Activated T-helper 1 cell treated with anti-CD3 and anti-CD28 coated beads, Interleukin-12 subunit alpha, Interleukin-12 subunit beta, Interleukin-2, Interleukin-4 antibody, amounts not matched to agents 30 ng/mL and 10 ng/mL and 1 ng/mL, durations not matched to agents 14 hours and 24 hours and 36 hours (primary cell): Measurements from ENCODE around the gene SIAH1. TPM values are rescaled to one million over a fixed set of nuclear protein-coding genes. Genes with fewer than 3 reads are reported as not detected.
"Not testable (repeated sequence)": the region's sequence is repeated elsewhere in the genome, so short reads cannot be mapped to it uniquely, and the experiment has no call there.

ENCODE experiments used
- DNase-seq: peaks from one replicate; pipeline ENCODE4 v3.0.0; 2021; ENCODE audit warnings: low spot score
- H3K27ac Mint-ChIP-seq: one replicate; pipeline ENCODE4 v1.8.0; 2021; ENCODE audit warnings: mild to moderate bottlenecking, mixed read lengths
- H3K27me3 Mint-ChIP-seq: one replicate; pipeline ENCODE4 v1.8.0; 2022; ENCODE audit warnings: mild to moderate bottlenecking, moderate library complexity, mixed read lengths; ENCODE audit not compliant: insufficient read depth
- H3K36me3 Mint-ChIP-seq: one replicate; pipeline ENCODE4 v1.8.0; 2021; ENCODE audit warnings: low read depth, mixed read lengths
- H3K4me1 Mint-ChIP-seq: one replicate; pipeline ENCODE4 v1.8.0; 2021; ENCODE audit warnings: low read depth, mixed read lengths
- H3K4me3 Mint-ChIP-seq: one replicate; pipeline ENCODE4 v1.8.0; 2021; ENCODE audit warnings: mild to moderate bottlenecking, moderate library complexity, mixed read lengths
- H3K9me3 Mint-ChIP-seq: one replicate; pipeline ENCODE4 v1.8.0; 2021; ENCODE audit warnings: mixed read lengths
- intact Hi-C: fragments of 100-400 bp; cut with micrococcal nuclease; formaldehyde crosslinking; loops from one replicate; pipeline ENCODE4 v1.15.1; 2024
- total RNA-seq: library from RNA; stranded (reverse); gene quantifications from 2 replicates; pipeline ENCODE4 v1.2.3, GENCODE V29; 2022

Gene SIAH1
- total RNA-seq, 1 donor from 2014 or later = 16.8 TPM

- peak overlapping the region; percentile 95 for H3K27ac Mint-ChIP-seq
- DNase-seq = no peak
- intact Hi-C loops = loop anchor here (1.0 to 10.0 kb wide), 7 partner anchors 18 to 1553 kb away; partner anchors contain the start of genes C16orf87, DNAJA2 and LONP2
- H3K36me3 Mint-ChIP-seq = peaks cover 3% of the 10 kb centered on the region
- H3K27me3 Mint-ChIP-seq = no peaks in the 10 kb centered on the region
- H3K9me3 Mint-ChIP-seq = no peaks in the 10 kb centered on the region
- peaks cover 42% of the 10 kb centered on the region for H3K4me1 Mint-ChIP-seq
- peak overlapping the region; percentile 97 for H3K4me3 Mint-ChIP-seq
These were observed 1.2 kb downstream of the SIAH1 start for GRCh38 chr16:48383877-48384519.

- Mint-ChIP-seq H3K4me3 (peak overlapping the region; percentile 97), H3K27ac (peak overlapping the region; percentile 1), H3K27me3 (no peaks in the 10 kb centered on the region), H3K4me1 (peaks cover 47% of the 10 kb centered on the region), H3K36me3 (peaks cover 3% of the 10 kb centered on the region), H3K9me3 (no peaks in the 10 kb centered on the region)
- intact Hi-C loops = loop anchor here (1.0 to 10.0 kb wide), 3 partner anchors 229 to 1408 kb away; partner anchors contain the start of gene DNAJA2
- DNase-seq = no peak
These were observed 2.0 kb downstream of the SIAH1 start for GRCh38 chr16:48383009-48383876.

DNA sequence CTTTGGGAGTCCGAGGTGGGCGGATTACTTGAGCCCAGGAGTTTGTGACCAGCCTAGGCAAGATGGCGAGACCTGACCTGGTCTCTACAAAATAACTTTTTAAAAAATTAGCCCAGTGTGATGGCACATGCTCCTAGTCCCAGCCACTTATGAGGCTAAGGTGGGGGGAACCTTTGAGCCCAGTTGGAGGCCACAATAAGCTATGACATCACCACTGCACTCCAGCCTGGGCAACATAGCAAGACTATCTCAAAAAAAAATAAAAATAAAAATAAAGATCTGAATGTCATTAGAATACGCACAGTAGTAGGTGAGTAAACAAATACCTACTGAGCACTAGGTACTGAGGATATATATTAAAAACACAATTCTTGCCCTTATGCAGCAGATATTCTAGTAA, 3.1 kb downstream of the SIAH1 start:
- Mint-ChIP-seq H3K36me3 (peaks cover 3% of the 10 kb centered on the region), H3K9me3 (no peaks in the 10 kb centered on the region), H3K27ac (no peak overlapping the region), H3K27me3 (no peaks in the 10 kb centered on the region), H3K4me1 (peaks cover 52% of the 10 kb centered on the region), H3K4me3 (no peak overlapping the region)
- intact Hi-C loops = loop anchor here (10.0 kb wide), 1 partner anchor 1407 kb away; the partner anchor contains the start of gene DNAJA2
- no peak for DNase-seq

DNA sequence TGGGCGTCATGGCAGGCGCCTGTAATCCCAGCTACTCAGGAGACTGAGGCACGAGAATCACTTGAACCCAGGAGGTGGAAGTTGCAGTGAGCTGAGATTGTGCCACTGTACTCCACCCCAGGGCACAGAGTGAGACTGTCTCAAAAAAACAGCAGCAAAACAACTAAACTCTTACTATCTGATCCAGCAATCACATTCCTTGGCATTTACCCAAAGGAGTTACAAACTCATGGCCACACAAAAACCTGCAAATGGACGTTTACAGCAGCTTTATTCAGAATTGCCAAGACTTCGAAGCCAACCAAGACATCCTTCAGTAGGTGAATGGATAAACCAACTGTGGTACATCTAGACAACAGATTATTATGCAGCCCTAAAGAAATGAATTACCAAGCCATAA, 4.0 kb downstream of the SIAH1 start:
- intact Hi-C loops = loop anchor here (10.0 kb wide), 1 partner anchor 1406 kb away; the partner anchor contains the start of gene DNAJA2
- H3K4me1 Mint-ChIP-seq = peaks cover 59% of the 10 kb centered on the region
- H3K36me3 Mint-ChIP-seq = peaks cover 3% of the 10 kb centered on the region
- no peak overlapping the region for H3K4me3 Mint-ChIP-seq
- H3K27ac Mint-ChIP-seq = no peak overlapping the region
- DNase-seq = no peak
- H3K9me3 Mint-ChIP-seq = no peaks in the 10 kb centered on the region
- no peaks in the 10 kb centered on the region for H3K27me3 Mint-ChIP-seq

DNA sequence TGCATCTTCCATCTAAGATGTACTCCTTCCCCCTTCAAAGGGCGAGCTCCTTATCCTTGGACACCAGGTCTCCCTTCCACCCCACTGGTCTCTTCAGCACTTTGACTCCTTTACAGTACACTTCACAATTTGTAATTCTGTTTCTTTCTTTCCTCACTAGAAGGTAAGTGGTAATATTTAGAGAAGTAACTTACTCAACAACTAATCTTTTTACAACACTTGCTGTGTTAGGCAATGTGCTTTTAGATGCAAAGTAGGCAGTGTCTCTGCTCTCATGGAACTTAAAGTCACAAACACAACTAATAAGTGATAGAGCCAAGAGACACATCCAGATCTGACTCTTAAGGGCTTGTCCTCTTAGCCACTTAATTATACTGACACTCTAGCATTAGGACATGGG, 6.4 kb downstream of the SIAH1 start:
- H3K4me1 Mint-ChIP-seq = peaks cover 54% of the 10 kb centered on the region
- intact Hi-C loops = no loop called here
- H3K36me3 Mint-ChIP-seq = peaks cover 2% of the 10 kb centered on the region
- DNase-seq = no peak
- no peak overlapping the region for H3K27ac Mint-ChIP-seq
- no peaks in the 10 kb centered on the region for H3K9me3 Mint-ChIP-seq
- H3K27me3 Mint-ChIP-seq = no peaks in the 10 kb centered on the region
- H3K4me3 Mint-ChIP-seq = peak overlapping the region; percentile 50

- H3K4me3 Mint-ChIP-seq = no peak overlapping the region
- no peak for DNase-seq
- peaks cover under 1% of the 10 kb centered on the region for H3K36me3 Mint-ChIP-seq
- no peaks in the 10 kb centered on the region for H3K9me3 Mint-ChIP-seq
- no peaks in the 10 kb centered on the region for H3K27me3 Mint-ChIP-seq
- peaks cover 48% of the 10 kb centered on the region for H3K4me1 Mint-ChIP-seq
- no peak overlapping the region for H3K27ac Mint-ChIP-seq
- intact Hi-C loops = no loop called here
These were observed 6.9 kb downstream of the SIAH1 start for GRCh38 chr16:48378276-48378675.

- H3K27me3 Mint-ChIP-seq, H3K27ac Mint-ChIP-seq, H3K36me3 Mint-ChIP-seq, H3K4me3 Mint-ChIP-seq, H3K9me3 Mint-ChIP-seq, intact Hi-C loops, DNase-seq: not testable (repeated sequence)
- peaks cover 46% of the 10 kb centered on the region for H3K4me1 Mint-ChIP-seq
These were observed 7.9 kb downstream of the SIAH1 start for GRCh38 chr16:48377301-48377700.

GRCh38 chr16:48374255-48374654, 11.0 kb downstream of the SIAH1 start:
- Mint-ChIP-seq H3K4me1 (peaks cover 43% of the 10 kb centered on the region), H3K4me3 (no peak overlapping the region), H3K36me3 (peaks cover 3% of the 10 kb centered on the region), H3K27ac (no peak overlapping the region), H3K27me3 (no peaks in the 10 kb centered on the region), H3K9me3 (no peaks in the 10 kb centered on the region)
- intact Hi-C loops = no loop called here
- DNase-seq = no peak

DNA sequence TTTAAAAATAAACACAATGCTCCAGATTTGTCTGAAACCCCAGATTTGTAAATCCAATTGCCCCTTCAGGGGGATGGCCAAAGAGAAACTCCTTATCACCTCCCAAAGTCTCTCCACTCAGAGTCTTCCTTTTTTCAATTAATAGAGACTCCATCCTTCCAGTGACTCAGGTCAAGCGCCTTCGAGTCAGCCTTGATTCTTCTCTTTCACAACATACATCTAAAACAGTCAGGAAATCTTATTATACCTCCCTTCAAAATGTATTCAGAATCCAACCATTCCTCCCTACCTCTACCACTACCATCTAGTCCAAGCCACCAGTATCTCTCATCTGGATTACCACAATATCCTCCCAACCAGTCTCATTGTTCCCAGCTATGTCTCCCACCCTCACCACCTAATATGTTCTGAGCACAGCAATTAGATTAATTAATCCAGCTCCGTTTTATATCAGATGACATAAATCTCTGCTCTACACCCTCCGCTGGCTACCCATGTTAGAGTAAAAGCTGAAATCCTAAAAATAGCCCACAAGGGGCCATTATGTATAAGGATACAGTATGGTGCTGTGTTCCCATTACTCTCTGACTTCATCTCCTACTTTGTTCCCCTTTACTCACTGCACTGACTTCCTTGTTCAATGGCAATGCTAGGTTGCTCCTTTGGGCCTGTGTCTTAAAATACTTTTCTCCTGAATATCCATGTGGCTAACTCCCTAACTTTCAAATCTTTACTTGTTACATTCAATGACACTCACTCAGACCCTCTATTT, 11.8 kb downstream of the SIAH1 start:
- H3K9me3 Mint-ChIP-seq = no peaks in the 10 kb centered on the region
- DNase-seq = no peak
- no peaks in the 10 kb centered on the region for H3K27me3 Mint-ChIP-seq
- H3K36me3 Mint-ChIP-seq = peaks cover 3% of the 10 kb centered on the region
- H3K4me1 Mint-ChIP-seq = peaks cover 40% of the 10 kb centered on the region
- H3K4me3 Mint-ChIP-seq = no peak overlapping the region
- intact Hi-C loops = no loop called here
- H3K27ac Mint-ChIP-seq = no peak overlapping the region

- Mint-ChIP-seq H3K27ac (no peak overlapping the region), H3K9me3 (no peaks in the 10 kb centered on the region), H3K4me3 (no peak overlapping the region), H3K4me1 (peaks cover 33% of the 10 kb centered on the region), H3K27me3 (no peaks in the 10 kb centered on the region), H3K36me3 (peaks cover 3% of the 10 kb centered on the region)
- intact Hi-C loops = no loop called here
- DNase-seq = no peak
These were observed 12.5 kb downstream of the SIAH1 start for GRCh38 chr16:48372744-48373143.

GRCh38 chr16:48371393-48371780, 13.8 kb downstream of the SIAH1 start:
- intact Hi-C loops = no loop called here
- H3K27ac Mint-ChIP-seq = no peak overlapping the region
- H3K36me3 Mint-ChIP-seq = peaks cover 3% of the 10 kb centered on the region
- no peaks in the 10 kb centered on the region for H3K9me3 Mint-ChIP-seq
- no peaks in the 10 kb centered on the region for H3K27me3 Mint-ChIP-seq
- no peak for DNase-seq
- H3K4me3 Mint-ChIP-seq = no peak overlapping the region
- H3K4me1 Mint-ChIP-seq = peaks cover 37% of the 10 kb centered on the region

DNA sequence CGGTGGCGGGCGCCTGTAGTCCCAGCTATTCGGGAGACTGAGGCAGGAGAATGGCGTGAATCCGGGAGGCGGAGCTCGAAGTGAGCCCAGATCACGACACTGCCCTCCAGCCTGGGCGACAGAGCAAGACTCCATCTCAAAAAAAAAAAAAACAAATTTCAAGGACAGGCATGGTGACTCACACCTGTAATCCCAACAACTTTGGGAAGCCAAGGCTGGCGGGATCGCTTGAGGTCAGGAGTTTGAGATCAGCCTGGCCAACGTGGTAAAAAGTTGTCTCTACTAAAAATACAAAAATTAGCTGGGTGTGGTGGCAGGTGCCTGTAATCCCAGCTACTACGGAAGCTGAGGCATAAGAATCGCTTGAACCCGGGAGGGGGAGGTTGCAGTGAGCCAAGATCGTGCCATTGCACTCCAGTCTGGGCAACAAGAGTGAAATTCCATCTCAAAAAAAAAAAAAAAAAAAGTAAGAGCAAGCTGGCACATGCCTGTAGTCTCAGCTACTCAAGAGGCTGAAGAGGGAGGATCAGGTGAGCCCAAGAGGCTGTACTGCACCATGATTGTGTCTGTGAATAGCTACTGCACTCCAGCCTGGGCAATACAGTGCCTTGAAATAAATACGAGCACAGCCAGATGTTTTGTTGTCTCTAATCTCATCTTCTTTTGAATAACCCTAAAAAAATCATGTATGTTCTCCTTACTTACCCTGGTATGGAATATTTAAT, 14.4 kb downstream of the SIAH1 start:
- H3K9me3 Mint-ChIP-seq, intact Hi-C loops, H3K4me3 Mint-ChIP-seq, DNase-seq, H3K27ac Mint-ChIP-seq, H3K27me3 Mint-ChIP-seq, H3K36me3 Mint-ChIP-seq: not testable (repeated sequence)
- peaks cover 41% of the 10 kb centered on the region for H3K4me1 Mint-ChIP-seq
